Hematopoietic multipotent progenitor cell treated with erythropoietin and hydrocortisone succinate and interleukin-3 and kit ligand, for 8 days (in vitro differentiated cells): Measurements from ENCODE around the gene ZFPL1.
A peak's percentile ranks its signal among the peaks of the same experiment; 100 is the strongest.

Experiments
- DNase-seq: peaks from one replicate; pipeline ENCODE4 v3.0.0-alpha.2; 2015

The ZFPL1 gene

DNA sequence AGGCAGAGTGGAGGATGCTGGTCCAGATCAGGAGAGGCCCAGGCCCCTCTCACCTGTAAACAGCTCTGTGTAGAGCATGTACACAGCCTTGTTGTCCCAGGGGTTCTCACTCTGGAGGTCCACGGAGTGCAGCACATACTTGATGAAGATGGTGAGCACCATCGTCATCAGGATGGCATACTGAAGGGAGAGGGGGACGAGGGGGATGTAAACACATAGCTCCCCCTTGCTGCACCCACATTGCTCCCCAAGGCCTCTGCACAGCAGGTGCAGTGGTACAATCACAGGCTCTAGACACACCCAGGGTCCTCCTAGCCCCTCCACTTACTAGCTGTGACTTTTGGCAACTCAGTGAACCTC is 47.4 kb downstream of the ZFPL1 start:
- DNase-seq: no peak

DNA sequence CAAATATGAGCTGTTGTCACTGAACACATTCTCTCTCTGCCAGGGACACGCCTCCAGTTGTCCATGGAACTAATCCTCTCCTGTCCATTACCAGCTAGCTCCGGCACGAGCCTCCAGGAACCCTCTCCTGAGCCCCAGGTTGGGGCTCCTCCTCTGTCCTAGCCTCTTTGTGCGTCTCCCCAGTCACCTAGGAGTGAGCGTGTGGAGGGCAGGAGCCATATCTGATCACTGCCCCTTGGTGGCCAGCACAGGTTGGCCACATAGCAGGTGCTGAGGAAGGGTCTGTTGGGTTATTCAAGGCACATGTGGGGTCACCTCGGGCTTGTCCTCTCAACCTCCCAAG is 47.8 kb downstream of the ZFPL1 start:
- no peak for DNase-seq

GRCh38 chr11:65132238-65132987 is 48.4 kb downstream of the ZFPL1 start:
- DNase-seq: no peak

DNA sequence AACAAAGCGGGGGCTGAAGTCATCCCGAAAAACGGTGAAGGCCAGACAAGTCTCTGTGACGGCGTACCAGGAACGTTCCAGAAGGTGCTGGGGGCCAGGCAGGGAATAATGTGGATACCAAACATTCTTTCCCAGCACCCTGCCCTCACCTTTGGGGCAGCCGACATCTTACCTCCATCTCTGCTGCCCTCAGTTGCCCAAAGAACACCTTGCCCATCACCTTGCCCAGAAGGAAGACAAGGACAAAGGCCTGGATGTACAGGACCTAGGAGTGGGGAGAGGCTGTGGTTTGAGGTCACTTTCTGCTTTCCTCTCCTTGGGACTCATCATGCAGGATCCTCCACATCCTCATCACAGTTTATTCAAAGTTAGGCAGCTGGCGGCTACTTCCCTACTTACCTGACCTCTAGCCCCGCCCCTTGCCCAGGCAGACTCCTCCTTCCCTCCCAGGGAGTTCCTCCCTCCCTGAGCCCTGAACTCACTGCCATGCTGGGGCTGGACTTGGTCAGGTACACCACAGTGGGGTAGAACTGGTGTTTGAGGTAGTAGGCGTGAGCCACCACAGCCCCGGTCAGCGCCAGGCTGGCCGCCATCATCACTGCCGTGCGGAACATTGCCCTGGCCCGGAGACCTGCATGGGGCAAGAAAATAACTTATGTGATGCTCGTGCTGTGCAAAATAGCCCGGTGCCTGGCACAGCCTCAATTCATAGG is 49.1 kb downstream of the ZFPL1 start:
- DNase-seq: peak; percentile 69

DNA sequence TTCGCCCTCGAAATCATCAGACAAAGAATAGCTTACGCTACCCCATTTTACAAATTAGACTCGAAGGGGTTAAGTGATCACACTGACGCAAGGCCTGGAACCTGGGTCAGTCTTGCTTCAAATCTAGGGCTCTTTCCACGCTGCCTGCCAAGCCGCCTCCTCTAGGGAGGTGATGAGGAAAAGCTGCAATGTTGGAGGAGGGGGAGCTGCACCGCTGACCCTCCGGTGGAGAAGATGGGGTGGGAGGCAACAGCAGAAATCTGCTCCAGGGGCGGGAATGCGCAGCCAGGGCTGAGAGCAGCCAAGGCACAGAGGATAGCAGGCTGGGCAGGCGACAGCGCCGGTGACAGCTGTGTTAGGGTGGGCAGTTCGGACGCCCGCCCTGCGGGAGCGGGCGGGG is 49.7 kb downstream of the ZFPL1 start:
- DNase-seq: no peak

DNA sequence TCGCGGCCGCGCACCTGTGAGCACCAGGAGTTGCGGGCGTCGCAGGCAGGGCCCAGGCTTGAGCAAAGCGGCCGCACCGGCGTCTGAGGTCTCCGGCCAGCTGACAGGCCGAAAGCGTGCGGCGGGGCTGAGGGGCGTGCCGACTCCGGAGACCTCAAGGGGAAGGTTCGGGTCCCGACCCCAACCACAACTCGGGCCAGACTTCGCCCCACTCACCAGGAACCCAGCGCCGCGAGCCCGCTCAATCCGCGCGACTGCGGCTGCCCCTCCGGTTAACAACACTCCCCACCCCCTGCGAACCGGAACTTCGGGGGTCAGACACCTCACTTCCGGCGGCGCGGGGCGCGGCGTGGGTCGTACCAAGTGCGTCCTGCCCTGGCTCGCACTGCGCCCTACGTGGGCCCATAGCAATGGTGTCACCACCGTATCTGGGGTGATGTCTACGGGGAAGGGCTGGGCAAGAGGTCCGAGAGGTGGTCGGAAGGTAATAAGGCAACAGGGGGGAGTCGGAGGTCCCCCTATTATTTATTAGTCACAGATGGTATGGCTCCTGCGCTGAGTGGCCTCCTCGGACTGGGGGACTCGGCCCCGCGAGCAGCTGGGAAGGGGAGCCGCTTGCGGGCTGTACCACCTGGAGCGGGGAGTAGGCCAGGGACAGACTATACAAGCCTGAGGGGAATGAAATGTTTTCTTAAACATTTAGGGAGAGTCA is 50.4 kb downstream of the ZFPL1 start, which contains the start of gene SYVN1:
Gene SYVN1 (minus strand): TSS at position 280 of the 712 bp plus-strand sequence. CDS start 918 bp downstream, outside the sequence.
- DNase-seq: peak; percentile 92

DNA sequence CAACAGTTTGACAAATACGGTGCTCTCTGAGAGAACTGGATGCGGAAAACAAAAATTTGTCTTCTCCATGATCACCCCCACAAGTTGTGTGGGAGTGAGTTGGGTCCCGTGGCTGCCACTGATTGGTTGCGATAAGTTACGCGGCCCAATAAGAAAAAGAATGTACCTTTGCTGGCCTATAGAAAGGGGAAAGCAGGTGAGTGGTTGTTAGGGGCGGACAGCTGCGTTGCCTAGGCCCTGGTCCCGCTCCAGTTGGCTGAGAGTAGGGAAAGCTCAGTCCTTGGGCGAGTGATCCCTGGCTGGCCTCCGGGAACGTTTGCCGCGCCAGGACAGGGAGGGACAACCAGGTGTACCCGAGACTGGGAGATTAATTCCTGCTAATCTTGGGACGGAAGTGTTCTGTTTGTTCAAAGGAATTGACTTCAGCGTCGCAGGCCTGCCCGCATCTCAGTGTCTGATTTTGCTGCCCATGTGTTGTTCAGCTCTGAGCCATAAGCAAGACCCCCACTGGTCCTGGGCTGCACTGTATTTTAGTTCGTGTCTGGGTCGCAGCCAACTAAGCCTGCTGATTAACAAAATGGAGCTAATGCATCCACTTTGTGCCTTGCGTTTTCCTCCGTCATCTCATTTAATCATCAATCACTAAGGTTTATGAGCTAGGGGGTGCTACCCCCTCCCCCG is 51.1 kb downstream of the ZFPL1 start:
- peak; percentile 98 for DNase-seq

DNA sequence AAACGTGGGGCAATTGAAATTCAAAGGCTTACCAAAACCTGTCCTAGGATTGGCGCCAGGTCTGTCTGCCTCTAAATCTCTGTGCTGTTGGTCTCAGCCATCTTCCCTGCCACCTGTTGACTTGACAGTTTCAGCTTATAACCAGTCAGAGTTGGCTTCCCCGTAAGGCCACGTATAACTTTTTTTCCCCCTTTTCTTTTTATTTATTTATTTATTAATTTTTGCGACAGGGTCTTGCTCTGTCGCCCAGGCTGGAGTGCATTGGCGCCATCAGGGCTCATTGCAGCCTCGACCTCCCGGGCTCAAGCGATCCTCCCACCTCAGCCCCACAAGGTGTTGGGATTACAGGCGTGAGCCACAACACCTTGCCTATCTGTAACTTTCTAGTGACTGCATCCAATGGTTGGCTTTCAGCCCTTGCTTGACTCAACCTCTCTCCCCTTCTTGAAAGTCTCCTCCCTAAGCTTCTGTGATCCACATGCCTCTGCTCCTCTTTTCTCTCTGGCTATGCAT is 51.7 kb downstream of the ZFPL1 start:
- DNase-seq: no peak

- no peak for DNase-seq
Measured at GRCh38 chr11:65136515-65137096, 52.6 kb downstream of the ZFPL1 start.
